ENCODE measurements around the gene TMEM184A.

The TMEM184A gene

DNA sequence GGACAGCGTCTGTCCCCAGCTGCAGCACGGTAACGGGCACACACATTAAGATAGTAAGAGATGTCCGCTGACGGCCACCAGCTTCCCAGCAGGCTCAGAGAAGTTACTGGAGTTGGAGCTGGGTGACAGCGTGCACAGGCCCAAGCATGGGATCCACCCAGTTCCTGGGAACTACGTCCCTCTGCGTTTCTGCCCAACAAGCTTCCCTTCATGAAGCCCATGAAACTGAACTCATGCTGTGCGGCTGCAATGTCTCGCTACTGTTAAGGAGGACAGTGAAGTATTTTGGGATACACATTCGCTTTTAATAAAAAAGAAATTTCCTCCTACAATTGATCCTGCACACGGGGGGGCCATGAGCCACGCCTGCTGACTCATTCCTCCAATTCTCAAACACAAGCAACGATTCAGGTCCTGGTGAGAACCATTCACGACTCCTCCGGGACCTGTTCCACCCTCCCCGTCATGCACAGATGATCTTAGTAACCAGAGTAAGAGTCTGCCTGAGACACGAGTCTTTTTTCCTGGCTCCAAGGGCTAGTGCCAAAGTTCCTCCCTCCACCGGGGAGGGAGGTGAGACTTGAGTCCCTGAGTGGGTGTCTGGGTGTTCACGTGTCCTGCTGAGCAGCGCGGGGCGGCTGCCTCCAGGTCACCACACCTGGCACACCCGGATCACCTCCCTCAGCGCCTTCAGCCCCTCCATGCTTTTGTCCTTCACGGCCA, 11.2 kb upstream of the TMEM184A start:
- DNase-seq = no peak

DNA sequence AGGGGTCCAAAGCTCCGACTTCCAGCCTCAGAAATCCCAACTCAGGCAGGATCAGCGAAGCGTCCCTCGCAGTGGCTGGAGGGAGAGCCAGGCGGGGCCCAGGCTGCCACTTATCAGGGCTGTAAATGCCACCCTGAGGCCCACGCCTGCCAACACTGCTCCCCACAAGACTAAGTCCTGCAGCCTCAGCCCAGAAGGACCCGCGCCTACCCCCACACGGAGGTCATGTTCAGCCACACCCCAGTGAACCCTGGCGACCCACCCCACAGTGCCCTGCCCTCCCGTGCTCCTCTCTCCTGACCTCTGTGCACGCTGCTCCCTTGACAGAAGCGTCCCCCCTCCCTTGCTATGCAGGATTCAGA, 10.7 kb upstream of the TMEM184A start:
- no peak for DNase-seq

DNA sequence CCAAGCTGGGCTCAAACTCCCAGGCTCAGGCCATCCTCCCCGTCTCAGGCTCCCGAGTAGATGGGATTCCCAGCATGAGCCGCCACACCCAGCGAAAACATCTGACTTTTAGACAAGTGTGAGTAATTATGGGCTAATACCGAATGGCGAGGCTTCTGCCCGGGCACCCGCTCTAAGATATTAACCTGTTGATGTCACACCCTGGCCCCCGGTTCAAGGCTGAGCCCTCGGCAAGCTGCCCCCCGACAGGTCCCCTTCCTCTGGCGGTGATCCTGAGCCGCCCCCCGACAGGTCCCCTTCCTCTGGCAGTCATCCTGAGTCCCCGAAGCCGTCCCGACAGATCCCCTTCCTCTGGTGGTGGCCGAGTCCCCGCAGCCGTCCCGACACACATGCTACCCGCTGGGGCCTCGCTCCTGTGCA, 8.6 kb upstream of the TMEM184A start:
- no peak for DNase-seq

DNA sequence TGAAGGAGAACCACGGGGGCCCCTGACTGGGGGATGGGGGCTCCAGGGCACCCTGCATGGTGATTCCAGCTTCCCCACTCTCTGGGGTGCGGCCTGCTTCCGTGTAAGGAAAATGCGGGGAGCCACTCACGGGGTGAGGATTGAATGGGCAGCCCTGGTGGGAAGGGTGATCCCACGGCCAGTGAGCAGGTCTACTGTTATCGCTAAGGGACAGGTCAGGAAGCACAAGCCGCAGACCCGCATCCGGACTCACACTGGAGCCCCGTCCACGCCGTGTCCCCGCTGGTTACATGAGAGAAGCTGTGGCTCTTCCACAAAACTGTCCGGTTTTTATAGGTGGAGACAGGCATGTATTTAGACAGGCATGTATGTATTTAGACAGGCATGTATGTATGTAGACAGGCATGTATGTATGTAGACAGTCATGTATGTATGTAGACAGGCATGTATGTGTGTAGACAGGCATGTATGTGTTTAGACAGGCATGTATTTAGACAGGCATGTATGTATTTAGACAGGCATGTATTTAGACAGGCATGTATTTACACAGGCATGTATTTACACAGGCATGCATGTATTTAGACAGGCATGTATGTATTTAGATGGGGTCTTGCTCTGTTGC, 8.1 kb upstream of the TMEM184A start:
- DNase-seq = no peak

DNA sequence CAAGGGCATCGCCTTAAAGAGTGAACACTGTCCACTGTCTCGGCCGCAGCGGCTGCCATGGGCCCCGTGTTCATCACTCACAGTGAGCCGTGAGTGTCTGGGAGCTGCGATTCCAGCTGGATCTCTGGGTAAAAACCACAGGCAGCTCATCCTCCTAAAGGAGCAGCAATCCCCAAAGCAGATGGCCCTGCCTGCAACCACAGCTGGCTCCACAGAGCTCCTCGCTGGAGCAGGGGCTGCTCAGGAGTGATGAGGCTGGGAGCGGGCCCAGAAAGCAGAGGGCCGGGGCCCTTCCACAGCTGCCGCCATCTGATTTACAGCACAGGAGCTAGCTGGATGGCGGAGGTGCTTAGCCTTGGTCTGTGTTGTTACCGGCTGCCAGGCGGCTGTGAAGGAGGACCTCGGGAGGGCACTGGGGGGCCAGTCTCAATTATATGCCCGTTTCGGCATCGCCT, 6.6 kb upstream of the TMEM184A start:
- no peak for DNase-seq

DNA sequence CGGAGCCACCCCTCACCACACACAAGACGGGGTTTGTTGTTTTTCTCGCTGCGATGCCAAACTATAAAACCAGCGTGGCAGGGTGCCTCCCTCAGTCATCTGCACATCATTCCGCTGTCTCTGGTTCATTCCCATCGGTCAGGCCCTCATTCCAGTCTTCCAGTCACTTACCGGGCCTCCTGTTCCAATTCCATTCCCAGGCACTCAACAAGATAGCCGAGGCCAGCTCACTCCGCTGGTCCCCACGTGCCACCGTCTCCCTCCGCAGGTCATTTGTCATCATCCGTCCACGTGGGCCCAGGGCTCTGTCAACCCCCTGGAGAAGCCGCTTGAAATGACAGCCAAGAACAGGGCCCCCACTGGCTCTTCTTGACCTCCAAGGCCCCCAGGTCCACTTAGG, 6.1 kb upstream of the TMEM184A start:
- DNase-seq = no peak

DNA sequence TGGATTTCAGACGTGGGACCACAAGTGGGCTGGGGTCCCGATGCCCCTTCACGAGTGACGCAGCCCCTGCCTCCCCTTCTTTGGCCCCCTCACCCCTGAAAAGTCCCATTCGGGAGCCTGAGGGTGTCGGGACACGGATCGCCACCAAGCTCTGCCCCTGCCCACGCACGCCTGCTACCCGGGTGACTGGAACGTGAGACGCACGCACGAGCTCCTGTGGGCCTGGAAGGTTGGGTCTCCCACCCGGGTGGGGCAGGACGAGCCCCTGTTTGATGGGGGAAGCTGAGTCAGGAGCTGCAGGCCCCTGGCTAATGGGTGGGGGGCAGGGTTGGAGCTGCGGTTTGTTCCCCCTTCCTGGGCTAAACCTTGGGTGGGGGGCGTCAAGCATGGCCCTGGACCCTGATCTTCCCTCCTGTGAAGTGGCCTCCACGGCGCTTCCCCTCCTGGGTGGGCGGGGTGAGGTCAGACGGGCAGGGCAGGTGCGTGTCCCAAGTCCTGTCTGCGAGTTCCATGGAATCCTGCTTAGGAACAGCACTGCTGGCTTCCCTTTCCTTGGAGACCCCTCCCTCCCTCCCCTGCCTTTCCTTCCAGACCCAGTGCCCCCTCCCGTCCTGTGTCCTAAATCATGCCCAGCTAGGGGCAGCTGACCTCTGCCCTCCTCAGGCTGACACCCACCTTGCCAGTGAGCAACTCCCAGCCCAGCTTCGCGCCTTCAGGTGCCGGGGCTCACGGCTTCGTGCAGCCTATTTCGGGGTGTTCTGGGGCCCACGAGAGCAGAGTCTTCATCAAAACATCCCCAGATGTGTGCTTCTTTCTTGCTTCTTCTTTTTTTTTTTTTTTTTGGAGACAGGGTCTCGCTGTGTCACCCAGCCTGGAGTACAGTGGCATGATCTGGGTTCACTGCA, 5.3 kb upstream of the TMEM184A start:
- no peak for DNase-seq

DNA sequence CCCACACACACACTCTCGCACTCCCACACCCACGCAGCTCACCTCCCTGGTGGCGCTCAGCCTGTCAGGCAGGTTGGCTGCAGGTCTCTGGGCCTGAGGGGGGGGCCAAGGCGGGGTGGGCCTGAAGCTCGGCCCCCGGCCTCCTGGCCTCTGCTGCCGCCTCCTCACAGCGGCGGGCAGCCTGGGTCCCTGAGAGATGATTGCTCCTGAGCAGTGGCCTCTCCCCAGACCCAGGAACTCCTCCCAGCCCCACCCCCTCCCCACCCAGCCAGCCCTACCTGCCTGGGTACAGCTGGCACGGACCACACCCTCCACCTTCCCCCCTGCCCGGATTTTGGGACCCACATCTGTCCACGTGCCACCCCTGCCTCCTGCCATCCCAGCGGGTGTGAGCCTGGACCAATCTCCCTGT, 4.6 kb upstream of the TMEM184A start:
- DNase-seq = no peak

DNA sequence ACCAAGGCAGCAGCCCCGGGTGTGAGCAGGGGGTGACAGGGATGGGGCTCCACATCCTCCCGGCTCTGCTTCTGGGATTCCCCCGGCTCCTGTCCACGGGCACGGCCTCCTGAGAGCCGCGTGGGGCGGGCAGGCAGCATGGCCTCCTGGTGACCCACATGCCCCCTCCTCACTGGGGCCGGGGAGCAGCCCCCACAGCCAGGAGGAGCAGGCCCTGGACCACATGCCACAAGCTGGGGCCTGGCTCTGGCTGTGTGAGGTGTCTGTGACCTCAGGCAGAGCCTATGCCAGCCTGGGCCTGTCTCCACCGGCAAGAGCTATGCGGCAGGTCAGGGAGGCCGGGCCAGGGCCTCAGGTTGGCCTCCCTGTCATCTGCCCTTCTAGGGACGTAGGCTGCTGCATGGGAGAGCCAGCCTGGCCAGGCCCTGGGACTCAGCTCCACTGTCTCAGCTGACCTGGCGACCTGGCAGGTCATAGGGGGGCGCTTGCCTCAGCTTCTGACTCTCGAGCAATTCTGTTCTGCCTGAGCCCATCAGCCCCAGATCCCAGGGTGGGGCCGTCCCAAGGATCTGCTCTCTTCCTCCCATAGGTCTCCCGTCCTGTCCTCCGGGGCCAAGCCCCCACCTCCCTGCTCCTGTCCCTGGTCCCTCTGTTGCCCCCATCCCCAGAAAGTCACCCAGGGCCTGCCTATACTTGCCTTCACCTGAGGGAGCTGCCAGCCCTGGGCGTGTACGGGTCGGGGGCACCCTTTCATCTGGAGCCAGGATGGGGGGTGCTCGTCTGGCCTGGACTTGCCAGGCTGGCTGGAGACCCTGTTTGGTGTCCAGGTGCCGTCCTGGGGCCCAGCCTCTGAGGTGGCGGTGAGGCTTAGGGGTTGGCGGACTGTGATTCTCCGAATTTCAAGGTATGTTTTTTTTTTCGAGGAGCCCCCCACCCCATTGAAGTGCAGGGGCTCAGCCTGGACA, 3.9 kb upstream of the TMEM184A start:
- no peak for DNase-seq

DNA sequence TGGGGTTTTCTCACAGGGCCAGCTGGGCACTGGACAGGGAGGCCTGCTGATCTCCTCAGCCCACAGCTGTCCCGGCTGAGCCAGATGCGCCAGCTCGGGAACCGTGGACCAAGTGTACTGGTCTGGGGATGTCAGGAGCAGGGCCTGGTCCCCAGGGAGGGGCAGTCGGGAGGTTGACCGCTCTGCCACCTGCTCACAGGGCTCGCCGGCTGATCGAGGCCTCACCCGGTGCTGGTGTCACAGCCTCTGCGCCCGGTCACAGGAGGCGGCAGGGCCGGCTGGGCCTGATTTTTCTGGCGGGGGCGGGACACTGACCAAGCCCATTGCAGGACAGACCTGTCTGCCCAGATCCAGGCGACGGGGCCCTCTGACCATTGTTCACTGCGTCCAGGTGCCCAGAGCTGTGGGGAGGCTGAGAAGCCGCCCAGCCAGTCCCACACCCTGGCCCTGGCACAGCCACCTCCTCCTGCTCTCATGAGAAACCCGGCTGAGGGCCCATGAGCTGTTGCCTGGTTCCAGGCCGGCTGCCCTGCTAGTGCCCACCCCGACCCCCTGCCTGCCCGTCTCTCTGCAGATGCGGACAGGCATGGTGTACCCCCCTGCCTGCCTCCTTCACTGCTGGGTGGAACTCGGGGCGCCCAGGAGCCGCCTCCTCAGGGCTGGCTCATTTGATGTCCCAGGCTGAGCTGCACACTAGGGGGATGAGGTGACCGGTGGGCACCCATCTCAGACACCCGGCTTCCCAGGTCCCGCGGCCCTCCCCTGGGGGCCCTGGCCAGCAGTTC, 3.0 kb upstream of the TMEM184A start:
- no peak for DNase-seq

DNA sequence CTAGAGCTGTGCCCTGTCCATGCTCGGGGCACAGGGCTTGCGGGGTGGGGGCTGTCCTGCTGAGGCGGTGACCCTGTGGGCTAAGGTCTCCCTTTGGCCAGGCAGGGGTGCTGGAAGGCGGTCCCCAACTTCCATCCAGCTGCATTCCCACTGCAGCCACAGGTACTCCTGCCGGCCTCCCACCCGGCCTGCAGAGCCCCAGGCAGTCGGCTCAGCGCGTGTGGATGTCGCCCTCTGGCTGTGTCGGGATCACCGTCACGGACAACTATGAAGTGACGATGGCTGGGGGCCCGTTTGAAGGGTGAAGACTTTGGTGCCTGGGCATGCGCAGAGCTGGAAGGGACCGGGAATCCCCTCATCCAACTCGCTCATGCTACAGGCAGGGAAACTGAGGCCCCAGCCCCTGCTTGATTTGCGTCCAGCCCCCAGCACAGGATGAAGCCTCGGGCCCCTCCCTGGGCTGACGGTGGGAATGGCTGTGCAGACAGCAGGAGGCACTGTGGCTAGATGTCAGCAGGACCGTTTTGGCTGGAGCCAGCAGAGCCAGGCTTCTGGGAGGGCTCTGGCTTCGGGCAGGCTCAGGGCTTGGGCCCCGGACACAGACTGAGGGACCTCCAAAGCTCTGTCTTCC, 2.3 kb upstream of the TMEM184A start:
- no peak for DNase-seq

DNA sequence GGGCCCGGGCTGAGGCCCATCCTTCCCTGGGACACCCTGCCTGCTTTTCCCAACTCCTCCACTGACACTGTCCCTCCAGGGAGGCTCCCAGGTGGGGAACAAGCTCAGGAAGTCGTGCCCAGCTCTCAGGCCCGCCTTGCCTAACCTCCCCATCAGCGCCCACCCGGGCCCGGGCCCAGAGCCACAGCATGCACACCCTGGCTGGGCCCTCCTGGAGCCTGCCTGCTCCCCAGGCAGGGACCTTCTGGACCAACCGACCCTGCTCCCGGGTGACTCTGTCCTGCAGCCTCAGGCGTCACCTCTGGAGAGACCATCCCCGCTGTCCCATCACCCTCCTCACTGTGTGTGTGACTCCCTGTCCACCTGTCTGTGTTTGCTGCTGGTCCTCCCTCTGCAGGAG, 1.8 kb upstream of the TMEM184A start:
- DNase-seq = no peak

DNA sequence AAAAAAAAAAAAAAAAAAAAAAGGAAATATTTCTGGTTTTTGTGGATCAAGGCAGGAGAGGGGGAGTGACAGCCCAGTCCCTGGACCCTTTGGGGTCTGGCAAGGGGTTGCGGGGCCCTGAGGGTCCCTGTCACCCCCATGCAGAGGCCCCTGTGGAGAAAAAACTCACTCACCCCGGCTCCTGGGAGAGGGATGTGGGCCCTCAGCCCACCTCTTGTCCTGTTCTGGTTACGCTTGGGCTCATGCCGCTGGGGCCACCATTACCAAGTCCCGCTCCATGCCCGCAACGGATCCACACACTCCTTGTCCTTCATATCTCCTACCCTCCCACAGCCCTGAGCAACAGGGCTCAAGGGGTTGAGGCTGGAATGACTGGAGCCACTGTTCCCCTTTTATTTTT, 1.0 kb upstream of the TMEM184A start:
- no peak for DNase-seq

DNA sequence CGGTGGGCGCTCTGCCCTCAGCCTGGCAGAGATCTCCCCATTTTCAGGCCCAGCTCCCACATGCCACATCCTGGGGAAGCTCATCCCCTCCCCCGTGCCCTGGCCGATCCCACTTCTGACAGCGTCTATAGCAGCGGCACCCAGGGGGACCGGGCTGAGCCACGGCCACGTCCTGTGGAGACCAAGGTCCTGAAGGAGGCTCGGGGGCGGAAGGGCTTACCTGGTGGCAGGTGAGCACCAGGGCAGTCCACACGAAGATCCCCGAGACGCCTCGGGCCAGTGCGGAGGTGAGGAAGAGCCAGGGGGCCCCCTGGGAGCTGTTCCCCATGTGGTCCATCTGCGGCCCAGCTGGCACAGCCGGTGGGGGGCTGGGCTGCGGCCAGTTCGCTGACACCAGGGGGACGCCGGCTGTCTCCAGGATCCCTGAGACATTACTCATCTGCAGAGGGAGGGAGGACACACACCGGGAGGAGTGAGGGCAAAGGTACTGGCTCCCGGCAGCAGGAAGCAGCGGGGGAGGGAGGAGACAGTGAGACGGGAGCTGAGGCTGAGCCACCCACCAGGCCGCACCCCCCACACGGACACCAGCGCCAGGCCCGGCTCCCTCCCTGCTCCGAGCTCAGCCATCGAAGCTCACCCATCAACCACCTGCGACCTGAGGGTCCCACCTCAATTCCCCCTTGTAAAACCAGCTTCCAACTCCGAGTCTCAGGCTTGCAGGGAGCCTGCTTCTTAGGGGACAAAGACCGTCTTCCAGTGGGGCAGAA, 776 bp downstream of the TMEM184A start:
- DNase-seq = no peak

DNA sequence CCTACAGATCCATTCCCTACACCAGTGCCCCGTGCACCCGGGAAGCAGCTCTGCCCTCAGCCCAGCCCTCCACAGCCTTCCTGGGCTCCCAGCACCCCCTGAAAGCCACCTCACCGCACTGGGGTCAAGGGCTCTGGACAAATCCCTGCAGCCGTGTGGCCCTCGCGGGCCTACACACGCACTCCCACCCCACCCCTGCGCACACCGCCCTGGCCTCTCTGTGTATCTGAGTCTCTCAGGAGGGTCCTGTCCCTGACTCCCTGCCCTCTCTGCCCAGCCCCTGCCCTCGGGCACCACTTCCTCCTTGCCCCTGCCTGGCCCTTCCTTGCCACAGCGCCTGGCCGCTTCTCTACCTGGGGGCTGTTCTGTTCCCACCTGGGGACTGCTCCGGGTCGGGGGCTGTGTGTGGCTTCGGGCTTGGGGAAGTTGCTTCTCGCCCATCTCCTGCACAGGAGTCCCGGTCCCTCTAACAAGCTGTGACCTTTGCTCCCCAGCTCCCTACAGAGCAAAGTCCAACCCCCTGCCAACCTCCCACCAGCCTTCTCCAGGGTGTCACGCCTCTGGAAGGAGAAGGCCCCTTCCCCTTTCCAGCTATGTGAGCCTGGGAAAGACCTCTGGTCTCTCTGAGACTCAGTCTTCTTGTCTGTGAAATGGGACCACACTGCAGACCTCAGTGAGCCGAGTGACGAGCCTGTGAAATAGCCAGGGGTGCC, 1.5 kb downstream of the TMEM184A start:
- no peak for DNase-seq

DNA sequence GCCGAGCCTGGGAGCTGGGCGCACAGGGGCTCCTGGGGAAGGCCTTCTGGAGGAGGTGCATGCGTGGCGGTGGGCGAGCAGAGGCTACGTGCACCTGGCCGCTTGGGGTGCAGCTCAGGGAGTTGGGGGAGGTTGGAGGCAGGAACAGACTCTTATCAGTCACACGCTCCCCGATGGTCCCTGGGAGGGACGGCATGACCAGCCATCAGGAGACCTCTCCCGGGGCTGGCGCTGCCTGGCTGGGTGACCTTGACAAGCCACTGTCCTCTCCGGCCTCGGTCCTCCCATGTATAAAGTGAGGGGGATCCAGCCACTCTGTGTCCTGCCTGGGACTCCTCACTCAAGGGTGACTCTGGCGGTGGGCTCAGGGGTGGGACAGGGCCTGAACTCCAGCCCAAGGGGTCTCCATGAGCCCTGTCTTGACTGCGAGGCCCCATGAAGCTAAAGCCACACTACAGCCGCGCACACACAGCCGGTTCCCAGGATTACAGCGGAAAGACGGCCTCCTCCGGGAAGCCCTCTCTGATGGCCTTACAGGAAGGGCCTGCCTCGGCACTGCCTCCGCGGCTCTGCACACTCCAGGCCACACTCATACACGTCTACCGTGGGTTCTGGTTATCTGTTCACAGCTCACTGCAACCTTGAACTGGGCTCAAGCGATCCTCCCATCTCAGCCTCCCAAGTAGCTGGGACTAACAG, 2.3 kb downstream of the TMEM184A start:
- no peak for DNase-seq

DNA sequence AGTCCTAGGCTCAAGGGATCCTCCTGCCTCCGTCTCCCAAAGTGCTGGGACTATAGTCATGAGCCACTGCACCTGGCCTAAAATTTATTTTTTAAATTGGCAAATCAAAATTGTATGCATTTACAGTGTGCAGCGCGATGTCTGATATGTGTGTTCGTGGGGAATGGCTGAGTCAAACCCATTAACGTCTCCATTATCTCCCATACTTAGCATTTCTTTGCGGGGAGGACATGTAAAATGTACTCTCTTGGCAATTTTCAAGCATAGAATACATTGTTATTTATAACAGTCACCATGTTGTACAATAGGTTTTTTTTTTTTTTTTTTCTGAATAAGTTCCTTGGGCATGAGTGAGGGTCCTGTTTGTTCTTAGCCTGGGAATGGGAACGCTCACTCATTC, 3.8 kb downstream of the TMEM184A start:
- DNase-seq = no peak

DNA sequence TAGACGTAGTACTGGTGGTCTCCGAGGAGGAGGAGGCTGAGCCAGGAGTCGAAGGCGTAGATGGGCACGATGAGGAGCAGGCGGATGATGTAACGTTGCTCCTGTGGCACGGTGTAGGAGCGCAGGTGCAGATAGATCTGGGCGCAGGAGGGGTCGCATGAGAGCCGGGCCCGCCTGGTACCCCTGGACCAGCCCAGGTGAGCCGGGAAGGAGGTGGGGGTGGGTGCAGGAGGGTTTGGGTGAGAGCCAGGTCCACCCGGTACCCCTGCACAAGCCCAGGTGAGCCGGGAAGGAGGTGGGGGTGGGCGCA, 5.2 kb downstream of the TMEM184A start:
- no peak for DNase-seq

Measured in activated CD4-positive, CD25-positive, alpha-beta regulatory T cell (primary cell).